Heart right ventricle (tissue), 16 donors: ENCODE data around the gene BBLN. TPM values are rescaled to one million over a fixed set of nuclear protein-coding genes. Genes with fewer than 3 reads are reported as not detected.

Experiments used
- ATAC-seq, 8 donors: fragments of 200-7000 bp; cut with Tn5 transposase; one replicate each; pipeline ENCODE4 v1.9.1; 2020; ENCODE audit warnings: mild to moderate bottlenecking in 8 of 8, moderate library complexity in 8 of 8, moderate number of reproducible peaks in 1 of 8
- DNase-seq, 2 donors: peaks; one replicate each; pipeline ENCODE4 v3.0.0-alpha.2; 2020
- H3K27ac ChIP-seq, 10 donors: fragments of 200-600 bp; sonication (generic) in 2 of 10; one replicate each; pipeline versions ENCODE4 v1.5.0 to v1.8.0; 2020 to 2022; ENCODE audit warnings: mild to moderate bottlenecking in 3 of 10
- H3K27me3 ChIP-seq, 7 donors: fragments of 200-600 bp; one replicate each; pipeline ENCODE4 v1.8.0; 2021 to 2022; ENCODE audit warnings: mild to moderate bottlenecking in 2 of 7
- H3K36me3 ChIP-seq, 9 donors: fragments of 200-600 bp; sonication (generic) in 1 of 9; one replicate each; pipeline versions ENCODE4 v1.5.0 to v1.8.0; 2020 to 2022; ENCODE audit warnings: mild to moderate bottlenecking in 2 of 9
- H3K4me1 ChIP-seq, 9 donors: fragments of 200-600 bp; sonication (generic) in 1 of 9; one replicate each; pipeline versions ENCODE4 v1.5.0 to v1.8.0; 2020 to 2022; ENCODE audit warnings: mild to moderate bottlenecking in 4 of 9
- H3K4me3 ChIP-seq, 10 donors: fragments of 200-600 bp; sonication (generic) in 2 of 10; one replicate each; pipeline versions ENCODE4 v1.5.0 to v1.8.0; 2020 to 2022; ENCODE audit warnings: mild to moderate bottlenecking in 7 of 10, moderate library complexity in 2 of 10
- H3K9me3 ChIP-seq, 11 donors: fragments of 200-600 bp in 10 of 11; sonication (generic) in 2 of 11; one replicate each; pipeline versions ENCODE4 v1.5.0 to v1.8.0; 2013 to 2022; ENCODE audit warnings: mild to moderate bottlenecking in 2 of 11, control low read depth in 1 of 11, moderate library complexity in 1 of 11
- WGBS, 2 donors: extraction: QIAGEN DNeasy Blood & Tissue Kit; methylation state at CpG; one replicate each; pipeline ENCODE4 v1.1.7; 2013; ENCODE audit warnings: inconsistent platforms in 1 of 2; 5-methylcytosine and 5-hydroxymethylcytosine counted together
- intact Hi-C, 10 donors: fragments of 100-400 bp; cut with DNase I; formaldehyde crosslinking; loops; one replicate each; pipeline versions ENCODE4 v1.11.1 to v1.14.2; 2022
- polyA plus RNA-seq, 2 donors: library from polyadenylated mRNA; stranded (reverse); fragments of 200-250 nt; gene quantifications; one replicate each; pipeline ENCODE4 v1.2.3, GENCODE V29; 2013
- total RNA-seq, 10 donors: library from RNA; stranded (reverse); fragmentation: NEBNext Ultra II Directional in 3 of 10; extraction: Animal tissue kit (Norgen Biotek cat#: 25700) in 3 of 10; gene quantifications; one replicate each; pipeline versions ENCODE4 v1.2.1 to v1.2.4, GENCODE V29; 2021 to 2023
- TF ChIP-seq, protein P1 (sequence below), 9 donors: fragments of 200-600 bp; sonication (generic) in 2 of 9; IDR thresholded peaks; one replicate each; pipeline versions ENCODE4 v1.5.0 to v1.8.0; 2021 to 2022; ENCODE audit warnings: antibody characterized with exemption in 9 of 9, mild to moderate bottlenecking in 5 of 9, moderate library complexity in 1 of 9
- donor health status: Arrhythmogenic right ventricular cardiomyopathy.
- donor health status: ischemic (EF 13 %, LVEDD 7.1; RV severe dilation, severe dysfunction).
- donor health status: healthy with polysubstance abuse.
- donor health status: DM: no; HTN: yes; CAD: no.
- donor health status: DM: no; HTN: no; CAD: no.
- donor health status: ischemic (EF 25% LVEDD 6.9; RV normal size, moderate dysfunction).
- donor health status: ischemic (EF 25% LVEDD 5.7; RV mildly dilated, moderate dysfunction).
- donor health status: healthy.
- donor health status: DM: yes; HTN: yes; CAD: no.
- donor health status: Ischemic cardiomyopathy.
- donor health status: ischemic (EF 35%, LVEDD 5.7; RV mildly dilated, moderate dysfunction).
- donor health status: nonischemic (EF 11% LVEDD 7.7; RV severe dilation, severe dysfunction).
- donor health status: DM: yes; HTN: yes; CAD: no.
- donor health status: PGD.
- donor health status: ischemic (EF 29% LVEDD 5.4; RV normal size, mild dysfunction).
- donor health status: nonischemic (EF 23%, LVEDD 6.1; RV moderate dilation, normal function).

Gene BBLN
- total and polyA plus RNA-seq, 12 donors, result 29.5 to 159 (median 38.6) TPM

- intact Hi-C loops, result no loop called here
- Histone ChIP-seq H3K36me3 (no peaks in the 10 kb centered on the region), H3K4me3 (no peak overlapping the region), H3K9me3 (peaks cover 0 to 6% (median 0%) of the 10 kb centered on the region in 11 donors), H3K27me3 (no peaks in the 10 kb centered on the region), H3K27ac (no peak overlapping the region), H3K4me1 (peaks cover 0 to 9% (median 0%) of the 10 kb centered on the region in 9 donors)
- ATAC-seq (peak in 2 of 8 donors; percentile 27 to 37), DNase-seq (peak in 1 of 2 donors; percentile 6)
- TF ChIP-seq, protein P1, sequence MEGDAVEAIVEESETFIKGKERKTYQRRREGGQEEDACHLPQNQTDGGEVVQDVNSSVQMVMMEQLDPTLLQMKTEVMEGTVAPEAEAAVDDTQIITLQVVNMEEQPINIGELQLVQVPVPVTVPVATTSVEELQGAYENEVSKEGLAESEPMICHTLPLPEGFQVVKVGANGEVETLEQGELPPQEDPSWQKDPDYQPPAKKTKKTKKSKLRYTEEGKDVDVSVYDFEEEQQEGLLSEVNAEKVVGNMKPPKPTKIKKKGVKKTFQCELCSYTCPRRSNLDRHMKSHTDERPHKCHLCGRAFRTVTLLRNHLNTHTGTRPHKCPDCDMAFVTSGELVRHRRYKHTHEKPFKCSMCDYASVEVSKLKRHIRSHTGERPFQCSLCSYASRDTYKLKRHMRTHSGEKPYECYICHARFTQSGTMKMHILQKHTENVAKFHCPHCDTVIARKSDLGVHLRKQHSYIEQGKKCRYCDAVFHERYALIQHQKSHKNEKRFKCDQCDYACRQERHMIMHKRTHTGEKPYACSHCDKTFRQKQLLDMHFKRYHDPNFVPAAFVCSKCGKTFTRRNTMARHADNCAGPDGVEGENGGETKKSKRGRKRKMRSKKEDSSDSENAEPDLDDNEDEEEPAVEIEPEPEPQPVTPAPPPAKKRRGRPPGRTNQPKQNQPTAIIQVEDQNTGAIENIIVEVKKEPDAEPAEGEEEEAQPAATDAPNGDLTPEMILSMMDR (IDR thresholded peaks at IDR 0.05), result no peak
- WGBS, 2 donors, result 93 to 94% methylated on average over 18 of the region's 18 CpGs
Observed at GRCh38 chr9:128136816-128137793, 23.0 kb upstream of the BBLN start.

GRCh38 chr9:128138001-128138400 lies 22.1 kb upstream of the BBLN start:
- 90 to 91% methylated on average over 3 of the region's 3 CpGs for WGBS, 2 donors
- intact Hi-C loops, result no loop called here
- no peak overlapping the region for H3K27ac ChIP-seq
- TF ChIP-seq, protein P1 (IDR thresholded peaks at IDR 0.05), result no peak
- peaks cover 0 to 12% (median 2%) of the 10 kb centered on the region in 9 donors for H3K4me1 ChIP-seq
- no peaks in the 10 kb centered on the region for H3K36me3 ChIP-seq
- ATAC-seq (no peak), DNase-seq (peak in 1 of 2 donors; percentile 3)
- H3K9me3 ChIP-seq, result peaks cover 0 to 6% (median 0%) of the 10 kb centered on the region in 11 donors
- H3K4me3 ChIP-seq, result no peak overlapping the region
- no peaks in the 10 kb centered on the region for H3K27me3 ChIP-seq

GRCh38 chr9:128139621-128140020 lies 20.4 kb upstream of the BBLN start:
- 54 to 82% methylated on average over 8 to 9 of the region's 16 CpGs for WGBS, 2 donors
- Histone ChIP-seq H3K27ac (no peak overlapping the region), H3K36me3 (no peaks in the 10 kb centered on the region), H3K9me3 (no peaks in the 10 kb centered on the region), H3K4me3 (no peak overlapping the region), H3K4me1 (peaks cover 0 to 23% (median 14%) of the 10 kb centered on the region in 9 donors), H3K27me3 (no peaks in the 10 kb centered on the region)
- DNase-seq (peak in 1 of 2 donors; percentile 2), ATAC-seq (no peak)
- TF ChIP-seq, protein P1 (IDR thresholded peaks at IDR 0.05), result no peak
- intact Hi-C loops, result no loop called here

GRCh38 chr9:128141604-128142003 lies 18.5 kb upstream of the BBLN start:
- TF ChIP-seq, protein P1 (IDR thresholded peaks at IDR 0.05), result no peak
- H3K27ac ChIP-seq, result peak overlapping the region in 2 of 10 donors; percentile 40 to 68
- no peak for DNase-seq
- peaks cover 0 to 23% (median 14%) of the 10 kb centered on the region in 9 donors for H3K4me1 ChIP-seq
- no peak for ATAC-seq
- intact Hi-C loops, result no loop called here
- WGBS, 2 donors, result 98 to 99% methylated on average over 3 of the region's 3 CpGs
- H3K36me3 ChIP-seq, result no peaks in the 10 kb centered on the region
- H3K4me3 ChIP-seq, result no peak overlapping the region
- H3K27me3 ChIP-seq, result no peaks in the 10 kb centered on the region
- no peaks in the 10 kb centered on the region for H3K9me3 ChIP-seq
